Common myeloid progenitor, CD34-positive (primary cell): Measurements from ENCODE around the gene GNG11.

Source experiments
- CTCF ChIA-PET: fragments of 350-600 bp; sonication (Branson Sonifier 250); formaldehyde crosslinking; loops from one replicate; lab custom pipeline; 2021; ENCODE audit warnings: antibody characterized with exemption; lab: Charles Lee
- POLR2A ChIA-PET: fragments of 350-600 bp; sonication (Branson Sonifier 250); formaldehyde crosslinking; loops from one replicate; lab custom pipeline; 2021; ENCODE audit warnings: antibody characterized with exemption; lab: Charles Lee
- DNase-seq, 3 donors: peaks; one replicate each; pipeline versions ENCODE4 v3.0.0 to v3.0.0-alpha.2; 2013
- H3K27ac ChIP-seq, 2 experiments: 1 replicate in 1 of 2; 2 replicates in 1 of 2; pipeline ENCODE4 v1.7.0; 2013; ENCODE audit warnings: inconsistent platforms in 2 of 2, low read length in 2 of 2, mild to moderate bottlenecking in 2 of 2, low read depth in 1 of 2, moderate library complexity in 1 of 2; ENCODE audit not compliant: severe bottlenecking in 2 of 2, insufficient read depth in 1 of 2, poor library complexity in 1 of 2
- H3K27me3 ChIP-seq, 5 experiments: replicated peaks in 2 of 5; 1 replicate in 3 of 5; 2 replicates in 2 of 5; pipeline versions ENCODE4 v1.6.1 to v1.7.0; 2013; ENCODE audit warnings: low read length in 4 of 5, mild to moderate bottlenecking in 2 of 5, moderate library complexity in 2 of 5, inconsistent platforms in 1 of 5; ENCODE audit not compliant: insufficient read depth in 5 of 5, control insufficient read depth in 4 of 5
- H3K36me3 ChIP-seq, 4 experiments: 1 replicate in 2 of 4; 2 replicates in 2 of 4; pipeline versions ENCODE4 v1.6.1 to v1.7.0; 2013; ENCODE audit warnings: low read length in 3 of 4, control low read depth in 1 of 4, mild to moderate bottlenecking in 1 of 4; ENCODE audit not compliant: control insufficient read depth in 4 of 4, insufficient read depth in 4 of 4
- H3K4me1 ChIP-seq, 4 experiments: 1 replicate in 3 of 4; 2 replicates in 1 of 4; pipeline versions ENCODE4 v1.6.1 to v1.7.1; 2013; ENCODE audit warnings: low read length in 3 of 4, mild to moderate bottlenecking in 3 of 4, control low read depth in 1 of 4, inconsistent platforms in 1 of 4, moderate library complexity in 1 of 4; ENCODE audit not compliant: control insufficient read depth in 4 of 4, insufficient read depth in 4 of 4; ENCODE audit errors: control extremely low read depth in 1 of 4
- H3K4me3 ChIP-seq, 7 experiments: 1 replicate in 4 of 7; 2 replicates in 3 of 7; pipeline versions ENCODE4 v1.5.1 to v1.7.0; 2013; ENCODE audit warnings: mild to moderate bottlenecking in 7 of 7, low read length in 6 of 7, moderate library complexity in 6 of 7, inconsistent platforms in 2 of 7, low read depth in 2 of 7, control low read depth in 1 of 7; ENCODE audit not compliant: insufficient read depth in 4 of 7, control insufficient read depth in 1 of 7; ENCODE audit errors: extremely low read depth in 1 of 7
- H3K9me3 ChIP-seq, 5 experiments: 1 replicate in 4 of 5; 2 replicates in 1 of 5; pipeline versions ENCODE4 v1.6.1 to v1.7.1; 2013; ENCODE audit warnings: low read length in 4 of 5, mild to moderate bottlenecking in 2 of 5, inconsistent platforms in 1 of 5, low read depth in 1 of 5, moderate library complexity in 1 of 5; ENCODE audit not compliant: control insufficient read depth in 4 of 5, insufficient read depth in 2 of 5; ENCODE audit errors: control extremely low read depth in 1 of 5
- WGBS: methylation state at CpG from one replicate; pipeline ENCODE4 v1.1.5; 2013; ENCODE audit not compliant: insufficient coverage; 5-methylcytosine and 5-hydroxymethylcytosine counted together

Gene GNG11

GRCh38 chr7:93957767-93958166, 36.2 kb downstream of the GNG11 start:
- no CpG with 5 or more reads among the region's 1 CpG for WGBS
- CTCF ChIA-PET, result interaction anchor here (2.0 kb wide), 1 partner anchor 55 kb away, joined by 4 read pairs; no protein-coding TSS in a partner anchor
- POLR2A ChIA-PET, result no interaction called here

DNA sequence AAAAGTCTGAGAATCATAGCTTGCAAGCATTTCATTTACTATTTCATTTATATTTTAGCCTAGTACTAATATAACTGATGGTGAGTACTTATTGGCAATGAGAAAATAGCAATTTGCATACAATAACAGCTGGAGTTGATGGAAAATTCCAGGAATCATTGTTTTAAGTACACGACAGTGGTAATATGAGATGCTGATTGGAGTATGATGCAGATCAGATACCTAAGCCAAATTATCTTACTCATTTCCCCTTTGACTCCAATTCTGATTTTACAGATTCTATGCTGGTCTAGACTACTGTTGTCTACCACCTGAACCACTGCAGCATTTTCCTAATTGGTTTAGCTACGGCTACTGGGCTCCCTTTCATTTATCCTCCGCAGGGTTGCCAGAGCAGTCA, 36.7 kb downstream of the GNG11 start:
- DNase-seq, result no peak
- POLR2A ChIA-PET, result no interaction called here
- CTCF ChIA-PET, result interaction anchor here (2.0 kb wide), 1 partner anchor 55 kb away, joined by 4 read pairs; no protein-coding TSS in a partner anchor
- 100% methylated on average over 2 of the region's 3 CpGs for WGBS
- H3K27ac ChIP-seq, result no peak overlapping the region
- no peak overlapping the region for H3K4me3 ChIP-seq
- peaks cover 1 to 17% (median 9%) of the 10 kb centered on the region in 4 experiments for H3K4me1 ChIP-seq
- no peaks in the 10 kb centered on the region for H3K27me3 ChIP-seq
- no peaks in the 10 kb centered on the region for H3K9me3 ChIP-seq
- H3K36me3 ChIP-seq, result no peaks in the 10 kb centered on the region

More at GRCh38 chr7:93957767-93958166, 36.2 kb downstream of the GNG11 start:
- H3K36me3 ChIP-seq, result no peaks in the 10 kb centered on the region
- no peaks in the 10 kb centered on the region for H3K27me3 ChIP-seq
- DNase-seq, result no peak
- H3K27ac ChIP-seq, result no peak overlapping the region
- no peaks in the 10 kb centered on the region for H3K9me3 ChIP-seq
- H3K4me3 ChIP-seq, result no peak overlapping the region
- peaks cover 1 to 17% (median 9%) of the 10 kb centered on the region in 4 experiments for H3K4me1 ChIP-seq

DNA sequence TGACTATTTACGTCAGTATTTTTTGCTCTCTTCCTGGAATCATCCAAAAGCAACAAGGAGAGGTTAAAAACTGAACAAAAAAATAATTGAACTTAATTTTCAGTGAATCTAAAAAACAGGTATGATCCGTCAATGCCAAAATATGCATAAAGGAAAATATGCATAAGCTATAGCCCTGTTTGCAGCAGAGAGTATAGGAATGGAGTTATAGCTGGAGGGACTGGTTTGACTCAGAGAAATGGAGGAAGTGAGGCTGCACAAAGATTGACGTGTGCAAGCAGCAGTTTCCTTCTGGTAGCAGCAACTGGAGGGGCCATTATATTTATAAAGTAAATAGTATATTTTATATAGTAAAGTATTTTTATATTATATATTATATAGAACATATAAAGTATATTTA, 37.1 kb downstream of the GNG11 start:
- no peak overlapping the region for H3K4me3 ChIP-seq
- WGBS, result 93% methylated on average over 2 of the region's 3 CpGs
- CTCF ChIA-PET, result interaction anchor here (2.0 kb wide), 1 partner anchor 56 kb away, joined by 4 read pairs; no protein-coding TSS in a partner anchor
- no peaks in the 10 kb centered on the region for H3K36me3 ChIP-seq
- H3K9me3 ChIP-seq, result no peaks in the 10 kb centered on the region
- peak in 2 of 3 donors; percentile 21 to 46 for DNase-seq
- no peaks in the 10 kb centered on the region for H3K27me3 ChIP-seq
- H3K4me1 ChIP-seq, result peaks cover 1 to 17% (median 9%) of the 10 kb centered on the region in 4 experiments
- no peak overlapping the region for H3K27ac ChIP-seq
- POLR2A ChIA-PET, result interaction anchor here (0.7 kb wide), 1 partner anchor 1986 kb away, joined by 3 read pairs; no protein-coding TSS in a partner anchor

DNA sequence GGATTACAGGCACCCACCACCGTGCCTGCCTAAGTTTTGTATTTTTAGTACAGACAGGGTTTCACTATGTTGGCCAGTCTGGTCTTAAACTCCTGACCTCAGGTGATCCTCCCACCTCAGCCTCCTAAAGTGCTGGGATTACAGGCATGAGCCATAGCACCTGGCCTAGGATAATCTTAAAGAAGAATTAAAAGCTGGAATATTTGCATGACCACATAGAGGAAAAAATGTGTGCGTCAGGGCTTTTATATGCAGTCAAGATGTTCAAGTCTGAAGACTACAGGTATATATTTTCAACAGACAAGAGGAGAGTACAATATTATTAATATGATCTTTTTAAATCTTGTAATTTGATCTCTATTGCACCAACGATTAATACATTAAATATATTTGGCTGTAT, 39.5 kb downstream of the GNG11 start:
- H3K27ac ChIP-seq, result no peak overlapping the region
- ChIA-PET CTCF (interaction anchor here (1.1 kb wide), 1 partner anchor 12 kb away, joined by 3 read pairs; no protein-coding TSS in a partner anchor), POLR2A (no interaction called here)
- H3K36me3 ChIP-seq, result no peaks in the 10 kb centered on the region
- WGBS, result 100% methylated on average over 1 of the region's 3 CpGs
- no peak overlapping the region for H3K4me3 ChIP-seq
- no peaks in the 10 kb centered on the region for H3K9me3 ChIP-seq
- H3K4me1 ChIP-seq, result peaks cover 1 to 15% (median 11%) of the 10 kb centered on the region in 4 experiments
- no peak for DNase-seq
- H3K27me3 ChIP-seq, result no peaks in the 10 kb centered on the region

GRCh38 chr7:93964262-93964661, 42.7 kb downstream of the GNG11 start:
- no peak for DNase-seq
- H3K4me1 ChIP-seq, result peaks cover 0 to 3% (median 0%) of the 10 kb centered on the region in 4 experiments
- H3K9me3 ChIP-seq, result no peaks in the 10 kb centered on the region
- 86% methylated on average over 1 of the region's 5 CpGs for WGBS
- H3K27ac ChIP-seq, result no peak overlapping the region
- CTCF ChIA-PET, result interaction anchor here (1.2 kb wide), 1 partner anchor 18 kb away, joined by 3 read pairs; no protein-coding TSS in a partner anchor
- no peaks in the 10 kb centered on the region for H3K27me3 ChIP-seq
- H3K4me3 ChIP-seq, result no peak overlapping the region
- POLR2A ChIA-PET, result no interaction called here
- no peaks in the 10 kb centered on the region for H3K36me3 ChIP-seq

GRCh38 chr7:93964813-93965212, 43.3 kb downstream of the GNG11 start:
- ChIA-PET POLR2A (no interaction called here), CTCF (no interaction called here)

GRCh38 chr7:93968911-93969620, 47.5 kb downstream of the GNG11 start:
- WGBS, result 100% methylated on average over 1 of the region's 2 CpGs
- POLR2A ChIA-PET, result no interaction called here
- CTCF ChIA-PET, result no interaction called here
- Histone ChIP-seq H3K9me3 (no peaks in the 10 kb centered on the region), H3K27me3 (no peaks in the 10 kb centered on the region), H3K36me3 (no peaks in the 10 kb centered on the region), H3K4me1 (peaks cover 0 to 3% (median 0%) of the 10 kb centered on the region in 4 experiments), H3K4me3 (no peak overlapping the region), H3K27ac (no peak overlapping the region)
- no peak for DNase-seq

More at GRCh38 chr7:93964813-93965212, 43.3 kb downstream of the GNG11 start:
- H3K4me1 ChIP-seq, result peaks cover 0 to 3% (median 0%) of the 10 kb centered on the region in 4 experiments
- H3K36me3 ChIP-seq, result no peaks in the 10 kb centered on the region
- H3K27ac ChIP-seq, result no peak overlapping the region
- no peak for DNase-seq
- H3K4me3 ChIP-seq, result no peak overlapping the region
- 100% methylated on average over 2 of the region's 3 CpGs for WGBS
- H3K27me3 ChIP-seq, result no peaks in the 10 kb centered on the region
- no peaks in the 10 kb centered on the region for H3K9me3 ChIP-seq
